Activated CD8-positive, alpha-beta T cell treated with anti-CD3 and anti-CD28 coated beads for 36 hours (primary cell): Measurements from ENCODE around the gene NKD2. TPM values are rescaled to one million over a fixed set of nuclear protein-coding genes. Genes with fewer than 3 reads are reported as not detected.

Experiments
- ATAC-seq: fragments of 200-7000 bp; cut with Tn5 transposase; one replicate; pipeline ENCODE4 v1.10.0; 2021; ENCODE audit warnings: mild to moderate bottlenecking, moderate library complexity
- CTCF ChIA-PET: fragments of 350-600 bp; sonication (Branson Sonifier 250); formaldehyde crosslinking; loops from one replicate; lab custom pipeline; 2021; ENCODE audit warnings: antibody characterized with exemption; lab: Charles Lee
- POLR2A ChIA-PET: fragments of 350-600 bp; sonication (Branson Sonifier 250); formaldehyde crosslinking; loops from one replicate; lab custom pipeline; 2021; ENCODE audit warnings: antibody characterized with exemption; lab: Charles Lee
- DNase-seq: peaks from one replicate; pipeline ENCODE4 v3.0.0-alpha.2; 2020
- H3K27ac Mint-ChIP-seq: one replicate; pipeline ENCODE4 v1.8.0; 2021; ENCODE audit warnings: mild to moderate bottlenecking, mixed read lengths
- H3K27me3 Mint-ChIP-seq: one replicate; pipeline ENCODE4 v1.8.0; 2021; ENCODE audit warnings: mixed read lengths
- H3K36me3 Mint-ChIP-seq: one replicate; pipeline ENCODE4 v1.8.0; 2021; ENCODE audit warnings: low read depth, mixed read lengths
- H3K4me1 Mint-ChIP-seq: one replicate; pipeline ENCODE4 v1.8.0; 2021; ENCODE audit warnings: low read depth, mixed read lengths
- H3K4me3 Mint-ChIP-seq: one replicate; pipeline ENCODE4 v1.8.0; 2021; ENCODE audit warnings: mild to moderate bottlenecking, moderate library complexity, mixed read lengths
- H3K9me3 Mint-ChIP-seq: one replicate; pipeline ENCODE4 v1.8.0; 2021; ENCODE audit warnings: mixed read lengths
- intact Hi-C: fragments of 100-400 bp; cut with micrococcal nuclease; formaldehyde crosslinking; loops from one replicate; pipeline ENCODE4 v1.10.0; 2022
- total RNA-seq, 2 experiments: library from RNA; stranded (reverse); gene quantifications; one replicate each; pipeline ENCODE4 v1.2.3, GENCODE V29; 2021
- TF ChIP-seq, protein P1 (sequence below): fragments of 200-600 bp; IDR thresholded peaks from one replicate; pipeline ENCODE4 v1.8.0; 2022; ENCODE audit warnings: antibody characterized with exemption, mild to moderate bottlenecking

The NKD2 gene
- total RNA-seq, 2 experiments from 2014 or later = 1.5 to 2.3 TPM

DNA sequence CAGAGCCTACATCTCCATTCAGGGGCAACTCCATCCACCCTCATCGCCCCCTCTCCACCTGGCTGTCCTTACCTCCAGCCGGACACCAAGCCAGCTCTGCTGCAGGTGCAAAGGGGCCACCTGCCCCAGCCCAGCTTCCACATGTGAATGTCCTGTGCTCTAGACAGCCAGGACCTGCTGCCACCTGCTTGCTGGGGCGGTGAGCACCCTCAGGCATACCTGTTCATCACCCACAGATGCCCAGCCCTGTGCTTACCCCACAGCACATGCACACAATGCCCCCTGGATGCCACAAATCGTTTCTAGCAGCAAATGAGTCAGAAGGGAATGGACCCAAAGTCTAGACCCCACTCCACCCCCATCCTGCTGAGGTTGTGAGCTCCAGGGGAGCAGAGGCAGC, 13.3 kb upstream of the NKD2 start:
- Mint-ChIP-seq H3K27me3 (peaks cover 6% of the 10 kb centered on the region), H3K36me3 (no peaks in the 10 kb centered on the region), H3K9me3 (no peaks in the 10 kb centered on the region), H3K4me3 (no peak overlapping the region), H3K4me1 (peaks cover 13% of the 10 kb centered on the region), H3K27ac (no peak overlapping the region)
- ChIA-PET POLR2A (interaction anchor here (1.5 kb wide), 1 partner anchor 19 kb away, joined by 3 read pairs; no protein-coding TSS in a partner anchor), CTCF (interaction anchor here (0.8 to 2.8 kb wide), 3 partner anchors 12 to 72 kb away, joined by 6 to 8 read pairs (median 6); no protein-coding TSS in a partner anchor)
- TF ChIP-seq, protein P1, sequence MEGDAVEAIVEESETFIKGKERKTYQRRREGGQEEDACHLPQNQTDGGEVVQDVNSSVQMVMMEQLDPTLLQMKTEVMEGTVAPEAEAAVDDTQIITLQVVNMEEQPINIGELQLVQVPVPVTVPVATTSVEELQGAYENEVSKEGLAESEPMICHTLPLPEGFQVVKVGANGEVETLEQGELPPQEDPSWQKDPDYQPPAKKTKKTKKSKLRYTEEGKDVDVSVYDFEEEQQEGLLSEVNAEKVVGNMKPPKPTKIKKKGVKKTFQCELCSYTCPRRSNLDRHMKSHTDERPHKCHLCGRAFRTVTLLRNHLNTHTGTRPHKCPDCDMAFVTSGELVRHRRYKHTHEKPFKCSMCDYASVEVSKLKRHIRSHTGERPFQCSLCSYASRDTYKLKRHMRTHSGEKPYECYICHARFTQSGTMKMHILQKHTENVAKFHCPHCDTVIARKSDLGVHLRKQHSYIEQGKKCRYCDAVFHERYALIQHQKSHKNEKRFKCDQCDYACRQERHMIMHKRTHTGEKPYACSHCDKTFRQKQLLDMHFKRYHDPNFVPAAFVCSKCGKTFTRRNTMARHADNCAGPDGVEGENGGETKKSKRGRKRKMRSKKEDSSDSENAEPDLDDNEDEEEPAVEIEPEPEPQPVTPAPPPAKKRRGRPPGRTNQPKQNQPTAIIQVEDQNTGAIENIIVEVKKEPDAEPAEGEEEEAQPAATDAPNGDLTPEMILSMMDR = no peak
- intact Hi-C loops = no loop called here
- no peak for ATAC-seq
- DNase-seq = no peak

DNA sequence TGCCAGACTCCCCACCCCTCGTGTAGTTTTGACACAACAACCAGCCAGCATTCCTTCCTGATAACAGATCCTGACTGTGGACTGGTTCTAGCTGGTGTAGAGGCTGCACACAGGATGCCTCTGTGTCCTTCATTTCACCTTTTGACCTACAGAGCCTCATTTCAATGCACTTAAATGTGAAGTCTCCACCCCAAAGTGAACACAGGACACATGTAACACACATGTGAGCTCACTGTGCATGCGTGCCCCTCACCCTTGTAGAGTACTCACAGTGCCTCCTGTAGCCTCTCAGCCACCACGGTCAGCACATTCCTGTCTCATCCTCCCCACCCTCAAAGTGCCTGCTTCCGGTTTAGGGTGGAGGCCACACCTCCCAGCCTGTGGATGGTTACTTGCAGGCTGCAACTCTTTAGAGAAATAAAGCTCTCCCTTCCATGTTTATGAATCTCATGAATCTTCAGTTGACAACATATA, 11.6 kb upstream of the NKD2 start:
- Mint-ChIP-seq H3K4me1 (peaks cover 14% of the 10 kb centered on the region), H3K9me3 (no peaks in the 10 kb centered on the region), H3K27me3 (peaks cover 2% of the 10 kb centered on the region), H3K4me3 (no peak overlapping the region), H3K27ac (no peak overlapping the region), H3K36me3 (no peaks in the 10 kb centered on the region)
- ATAC-seq (peak; percentile 86), DNase-seq (peak; percentile 59)
- TF ChIP-seq, protein P1 = no peak
- CTCF ChIA-PET = interaction anchor here (1.9 to 2.8 kb wide), 3 partner anchors 13 to 74 kb away, joined by 6 to 8 read pairs (median 6); no protein-coding TSS in a partner anchor
- POLR2A ChIA-PET = no interaction called here
- intact Hi-C loops = no loop called here

DNA sequence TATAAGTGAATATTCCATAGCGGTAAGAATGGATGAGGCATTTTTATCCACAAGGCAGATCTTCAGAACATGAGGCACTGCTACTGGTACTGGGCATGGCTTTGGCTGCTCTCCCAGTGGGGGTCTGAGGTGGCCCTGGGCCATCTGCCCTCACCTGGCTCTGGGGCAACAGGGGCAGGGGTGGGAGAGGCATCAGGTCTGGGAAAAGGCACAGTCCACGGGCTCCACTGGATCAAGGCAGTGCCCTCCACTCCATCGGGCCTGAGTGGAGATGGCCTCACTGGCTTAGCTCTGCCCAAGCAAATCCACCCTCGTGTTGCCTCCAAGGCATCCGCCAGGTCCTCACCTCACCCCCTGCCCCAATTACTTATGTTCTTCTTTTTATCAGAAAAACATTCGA, 10.9 kb upstream of the NKD2 start:
- TF ChIP-seq, protein P1 = no peak
- H3K36me3 Mint-ChIP-seq = no peaks in the 10 kb centered on the region
- DNase-seq = no peak
- CTCF ChIA-PET = interaction anchor here (1.9 to 2.4 kb wide), 2 partner anchors 13 to 74 kb away, joined by 6 to 8 read pairs; no protein-coding TSS in a partner anchor
- H3K9me3 Mint-ChIP-seq = no peaks in the 10 kb centered on the region
- no peak overlapping the region for H3K27ac Mint-ChIP-seq
- no peaks in the 10 kb centered on the region for H3K27me3 Mint-ChIP-seq
- no peak overlapping the region for H3K4me3 Mint-ChIP-seq
- no peak for ATAC-seq
- H3K4me1 Mint-ChIP-seq = peaks cover 16% of the 10 kb centered on the region
- intact Hi-C loops = no loop called here
- POLR2A ChIA-PET = no interaction called here

DNA sequence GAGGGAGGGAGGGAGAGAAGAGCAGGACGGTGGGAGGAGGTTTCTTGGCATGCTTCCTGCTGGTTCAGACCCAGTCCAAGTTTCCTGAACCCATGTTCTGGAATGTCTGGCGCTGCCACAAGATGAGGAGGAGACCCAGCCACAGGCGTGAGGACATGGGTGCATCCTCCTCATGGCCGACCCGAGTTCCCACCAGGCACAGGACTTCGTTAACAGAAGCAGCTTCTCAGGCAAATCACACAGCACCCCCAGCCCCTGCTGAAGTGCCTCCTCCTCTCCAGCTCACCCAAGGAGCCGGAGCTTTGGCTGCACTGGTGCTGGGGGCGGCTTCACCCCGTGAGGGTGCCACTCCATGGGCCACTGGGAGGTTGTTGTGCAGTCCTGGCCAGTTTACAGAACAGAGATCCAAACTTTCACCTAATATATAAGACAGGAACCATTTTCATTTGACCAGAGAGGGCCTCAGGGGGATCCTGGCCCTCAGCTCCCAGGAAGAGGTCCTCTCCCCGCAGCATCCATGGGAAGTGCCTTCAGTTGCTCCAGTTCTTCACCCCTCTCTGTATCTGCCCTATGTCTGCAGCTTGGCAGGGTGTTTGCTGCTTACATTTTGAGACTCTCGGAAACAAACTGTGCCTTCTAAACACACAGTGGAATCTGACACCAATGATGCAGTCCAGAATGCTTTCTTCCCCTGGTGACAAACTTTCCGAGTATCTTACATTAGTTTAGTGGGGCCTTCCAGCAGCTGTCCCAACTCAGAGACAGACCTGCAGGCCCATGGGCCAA, 10.2 kb upstream of the NKD2 start:
- CTCF ChIA-PET = interaction anchor here (0.9 kb wide), 1 partner anchor 11 kb away, joined by 3 read pairs; no protein-coding TSS in a partner anchor
- DNase-seq = no peak
- POLR2A ChIA-PET = no interaction called here
- H3K4me1 Mint-ChIP-seq = peaks cover 22% of the 10 kb centered on the region
- H3K36me3 Mint-ChIP-seq = no peaks in the 10 kb centered on the region
- H3K4me3 Mint-ChIP-seq = no peak overlapping the region
- no peaks in the 10 kb centered on the region for H3K9me3 Mint-ChIP-seq
- H3K27me3 Mint-ChIP-seq = peaks cover 2% of the 10 kb centered on the region
- no peak overlapping the region for H3K27ac Mint-ChIP-seq
- TF ChIP-seq, protein P1 = no peak
- ATAC-seq = no peak
- intact Hi-C loops = no loop called here

DNA sequence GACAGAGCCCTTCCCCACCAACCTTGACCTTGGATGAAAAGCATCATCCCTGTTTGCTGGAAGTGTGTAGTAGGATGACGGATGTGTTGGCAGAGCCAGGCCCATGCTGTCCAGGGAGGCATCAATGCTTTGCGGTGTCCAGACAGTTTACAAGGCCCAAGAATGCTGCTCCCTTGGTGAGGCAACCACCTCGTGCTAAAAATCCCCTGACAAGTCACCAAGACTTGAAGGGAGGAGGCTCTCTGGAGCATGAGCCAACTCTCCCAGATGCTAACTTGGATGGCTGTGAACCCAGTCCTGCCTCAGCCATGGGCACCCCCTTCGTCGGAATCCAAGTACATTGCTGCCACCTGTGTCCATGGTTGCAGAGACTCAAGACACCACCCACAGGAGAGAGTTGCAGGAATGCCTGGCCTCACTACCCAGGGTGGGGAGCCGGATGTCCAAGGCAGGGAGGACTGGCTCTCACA, 9.5 kb upstream of the NKD2 start:
- DNase-seq = no peak
- POLR2A ChIA-PET = no interaction called here

More for the DNA sequence above, 9.5 kb upstream of the NKD2 start:
- Mint-ChIP-seq H3K36me3 (no peaks in the 10 kb centered on the region), H3K27me3 (peaks cover 2% of the 10 kb centered on the region), H3K4me1 (peaks cover 28% of the 10 kb centered on the region), H3K9me3 (no peaks in the 10 kb centered on the region), H3K4me3 (no peak overlapping the region), H3K27ac (no peak overlapping the region)
- ATAC-seq = no peak
- TF ChIP-seq, protein P1 = no peak
- intact Hi-C loops = no loop called here
- CTCF ChIA-PET = interaction anchor here (0.9 kb wide), 1 partner anchor 11 kb away, joined by 3 read pairs; no protein-coding TSS in a partner anchor
